Measurements from ENCODE around the gene KRT80.

The KRT80 gene

DNA sequence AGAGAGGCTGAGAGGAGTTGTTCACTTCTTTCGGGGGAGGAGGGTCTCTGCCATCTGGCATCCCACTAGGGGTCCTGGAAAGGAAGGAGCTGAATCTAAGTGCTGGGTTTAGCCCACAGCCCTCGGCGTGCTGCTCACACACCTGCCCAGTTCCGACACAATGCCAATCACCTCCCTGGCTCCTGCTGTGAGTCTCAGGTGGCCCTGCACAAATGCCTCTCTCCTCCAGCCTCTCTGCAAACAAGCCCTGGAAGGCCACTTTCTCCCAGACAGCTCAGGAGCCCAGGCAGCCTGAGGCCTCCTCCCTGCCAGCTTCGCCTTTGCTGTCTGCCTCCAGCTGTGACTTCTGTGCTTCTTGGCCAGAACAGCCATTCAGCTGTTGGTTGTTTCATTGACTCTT lies 61.1 kb downstream of the KRT80 start:
- DNase-seq (ENCODE audit: low read depth): no peak

DNA sequence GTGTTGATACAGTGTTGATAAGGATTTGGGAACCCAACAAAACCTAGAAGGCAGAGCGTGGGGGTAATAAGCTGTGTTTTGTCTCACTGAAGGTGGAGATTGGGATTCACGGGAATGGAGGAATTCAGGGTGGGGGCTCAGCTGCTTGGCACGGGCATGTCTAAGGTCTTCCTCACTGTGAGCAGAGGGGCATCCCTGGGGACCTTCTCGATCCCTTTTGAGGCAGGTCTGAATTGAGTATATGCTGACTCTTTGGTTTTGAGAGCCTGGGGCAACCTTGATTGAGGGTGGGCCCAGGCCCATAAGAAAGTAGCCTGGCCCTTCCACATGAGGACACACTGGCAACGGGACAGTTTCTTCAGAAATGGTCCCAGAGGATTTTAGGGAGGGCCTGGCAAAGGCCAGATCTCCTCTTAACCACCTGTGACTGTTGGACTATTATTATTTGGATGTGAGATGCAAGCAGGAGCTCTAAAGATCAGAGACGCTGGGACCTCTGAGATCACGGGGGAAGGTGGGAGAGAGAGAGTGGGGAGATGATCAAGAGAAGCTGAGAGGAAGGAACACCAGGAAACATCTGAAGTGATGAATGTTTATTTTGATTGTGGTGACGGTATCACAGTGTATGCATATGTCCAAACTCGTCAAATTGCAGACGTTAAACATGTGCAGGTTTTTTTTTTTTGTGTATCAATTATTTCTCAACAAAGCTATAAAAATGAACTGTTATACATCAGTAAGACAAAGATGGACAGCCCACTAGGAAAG lies 63.9 kb downstream of the KRT80 start:
- no peak for DNase-seq (ENCODE audit: low read depth)

DNA sequence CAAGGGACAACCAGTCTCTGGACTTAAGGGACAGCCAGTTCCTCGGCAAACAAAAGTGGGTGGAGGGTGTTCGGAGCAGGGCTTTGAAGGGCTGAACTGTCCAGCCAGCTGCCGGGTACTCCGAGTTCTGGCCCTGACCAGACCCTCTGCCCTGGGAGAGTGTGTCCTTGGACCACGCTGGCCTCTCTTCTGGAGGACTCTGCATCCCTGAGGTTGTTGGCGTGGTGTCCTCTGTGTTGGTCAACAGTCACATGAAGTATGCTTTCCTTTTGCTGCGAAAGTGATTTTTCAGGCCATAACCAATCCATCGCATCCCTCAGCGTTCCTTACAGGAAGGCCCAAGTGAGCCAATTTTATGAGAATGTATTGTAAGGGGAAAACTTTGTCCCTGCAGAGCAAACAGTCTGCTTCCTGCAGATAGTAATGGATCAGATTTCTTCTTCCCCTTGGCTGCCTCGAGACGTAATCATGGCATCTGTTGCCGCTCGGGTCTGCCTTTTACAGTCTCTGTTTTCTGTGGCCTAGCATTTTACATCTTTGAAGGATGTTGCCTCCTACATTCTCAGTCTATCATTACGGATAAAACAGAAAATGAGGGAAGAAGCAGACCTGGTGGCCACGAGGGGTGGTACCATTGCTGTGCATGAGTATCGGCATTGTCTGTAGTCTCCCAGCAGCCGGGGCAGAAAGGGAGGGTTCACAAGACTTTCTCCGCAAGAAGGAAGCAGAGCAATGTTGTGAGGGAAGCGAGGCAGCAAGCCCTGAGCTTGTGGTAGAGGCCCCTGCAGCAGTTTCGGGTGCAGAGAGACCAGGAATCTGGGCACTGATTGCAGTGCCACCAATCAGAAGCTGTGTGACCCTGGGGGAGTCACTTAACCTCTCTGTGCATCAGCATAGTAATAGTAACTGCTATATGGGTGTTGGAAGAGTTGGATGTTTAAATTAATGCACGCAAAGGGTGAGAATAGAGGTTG lies 64.9 kb downstream of the KRT80 start:
- no peak for DNase-seq (ENCODE audit: low read depth)

DNA sequence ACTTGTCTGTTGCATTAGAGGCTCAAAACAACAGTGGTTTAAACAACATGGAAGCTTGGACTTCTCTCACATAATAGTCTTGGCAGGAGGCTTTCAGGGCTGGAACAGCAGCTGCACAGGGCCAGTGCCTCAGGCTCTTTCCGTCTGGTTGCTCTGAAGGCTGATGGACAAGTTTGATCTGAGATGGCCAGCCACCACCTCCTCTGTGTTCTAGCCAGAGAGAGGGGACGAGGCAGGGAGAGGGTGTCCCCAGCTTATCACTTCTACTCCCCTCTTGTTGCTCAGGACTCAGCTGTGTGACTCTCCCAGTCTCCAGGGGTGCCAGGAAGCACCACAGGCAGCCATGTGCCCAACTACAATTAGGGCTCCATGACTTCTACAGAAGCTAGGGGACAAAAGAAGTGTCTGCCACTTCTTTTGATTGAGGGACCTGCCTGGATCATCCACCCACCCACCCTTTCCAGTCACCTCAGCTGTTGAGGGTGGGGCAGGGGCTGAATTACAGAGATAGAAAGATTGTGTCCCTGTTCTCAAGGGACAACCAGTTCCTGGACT lies 65.7 kb downstream of the KRT80 start:
- no peak for DNase-seq (ENCODE audit: low read depth)

DNA sequence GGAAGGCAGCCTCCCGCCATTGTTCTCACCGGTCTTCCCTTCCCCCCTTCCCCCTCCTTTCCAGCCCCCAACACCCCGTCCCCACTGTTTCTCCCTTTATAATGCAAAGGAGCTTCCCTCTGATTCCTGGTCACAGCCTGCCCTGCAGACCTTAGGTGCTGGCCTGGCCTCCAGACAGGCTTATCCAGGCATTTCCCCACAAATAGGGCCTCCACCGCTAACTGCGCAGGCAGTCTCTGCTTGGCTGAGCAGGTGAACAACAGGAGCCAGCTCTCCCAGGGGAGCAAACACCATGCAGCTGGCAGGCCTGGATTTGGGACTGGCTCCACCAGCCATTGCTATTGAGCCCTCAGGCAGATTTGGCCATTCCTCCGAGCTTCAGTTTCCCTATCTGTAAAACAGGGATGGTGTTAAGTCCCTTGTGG lies 66.3 kb downstream of the KRT80 start:
- DNase-seq (ENCODE audit: low read depth): no peak

DNA sequence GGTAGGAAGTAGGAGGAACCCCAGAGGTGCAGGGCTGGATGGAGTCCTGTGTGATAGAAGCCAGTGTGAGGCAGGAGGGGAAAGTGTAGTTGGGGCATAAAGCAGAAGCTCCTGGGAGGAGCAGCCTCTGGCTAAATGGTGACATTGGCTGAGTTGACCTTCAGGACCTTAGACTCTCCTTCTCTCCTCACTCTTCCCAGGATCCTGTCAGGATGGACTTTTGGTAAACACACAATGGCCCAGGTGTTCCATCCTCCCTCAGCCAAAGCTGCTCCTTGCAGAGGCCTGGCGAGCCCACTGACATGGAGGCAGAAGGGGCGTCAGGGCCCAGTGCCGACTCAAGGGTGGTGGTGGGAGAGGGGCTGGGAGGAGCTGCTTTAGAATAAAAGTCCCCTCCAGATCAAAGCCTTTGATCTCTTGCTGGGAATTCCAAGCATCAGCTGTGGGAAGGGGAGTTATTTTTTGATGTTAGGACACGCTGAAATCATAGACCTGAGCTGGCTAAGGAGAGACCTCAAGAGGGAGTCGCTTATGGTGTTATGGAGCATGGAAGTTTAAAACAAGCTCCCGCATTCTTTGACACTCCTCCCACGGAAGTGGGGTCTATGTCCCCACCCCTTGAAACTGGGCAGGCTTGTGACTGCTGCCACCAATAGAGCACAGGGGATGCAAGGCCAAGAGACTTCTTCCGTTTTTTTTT lies 68.2 kb downstream of the KRT80 start:
- DNase-seq (ENCODE audit: low read depth): no peak

- no peak for DNase-seq (ENCODE audit: low read depth)
Observed at GRCh38 chr12:52122904-52123303, 68.9 kb downstream of the KRT80 start.

DNA sequence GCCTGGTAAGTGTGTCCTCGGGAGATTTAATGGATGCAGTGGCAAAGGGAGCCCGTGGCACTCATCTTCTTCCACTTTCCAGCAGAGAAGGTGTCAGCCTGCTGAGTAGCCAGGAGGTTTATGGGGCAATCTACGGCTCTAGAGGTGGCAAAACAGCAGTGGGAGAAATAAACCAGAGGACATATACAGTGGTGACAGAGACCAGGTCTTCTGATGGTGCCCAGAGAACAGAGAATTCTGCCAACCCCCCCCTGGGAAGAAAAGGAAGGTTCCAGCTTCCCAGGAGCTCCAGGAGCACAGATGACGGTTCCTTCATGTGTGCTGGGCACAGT lies 69.3 kb downstream of the KRT80 start:
- DNase-seq (ENCODE audit: low read depth): no peak

GRCh38 chr12:52121824-52122539 lies 69.8 kb downstream of the KRT80 start:
- DNase-seq (ENCODE audit: low read depth): no peak

GRCh38 chr12:52120951-52121823 lies 70.6 kb downstream of the KRT80 start:
- DNase-seq (ENCODE audit: low read depth): no peak

DNA sequence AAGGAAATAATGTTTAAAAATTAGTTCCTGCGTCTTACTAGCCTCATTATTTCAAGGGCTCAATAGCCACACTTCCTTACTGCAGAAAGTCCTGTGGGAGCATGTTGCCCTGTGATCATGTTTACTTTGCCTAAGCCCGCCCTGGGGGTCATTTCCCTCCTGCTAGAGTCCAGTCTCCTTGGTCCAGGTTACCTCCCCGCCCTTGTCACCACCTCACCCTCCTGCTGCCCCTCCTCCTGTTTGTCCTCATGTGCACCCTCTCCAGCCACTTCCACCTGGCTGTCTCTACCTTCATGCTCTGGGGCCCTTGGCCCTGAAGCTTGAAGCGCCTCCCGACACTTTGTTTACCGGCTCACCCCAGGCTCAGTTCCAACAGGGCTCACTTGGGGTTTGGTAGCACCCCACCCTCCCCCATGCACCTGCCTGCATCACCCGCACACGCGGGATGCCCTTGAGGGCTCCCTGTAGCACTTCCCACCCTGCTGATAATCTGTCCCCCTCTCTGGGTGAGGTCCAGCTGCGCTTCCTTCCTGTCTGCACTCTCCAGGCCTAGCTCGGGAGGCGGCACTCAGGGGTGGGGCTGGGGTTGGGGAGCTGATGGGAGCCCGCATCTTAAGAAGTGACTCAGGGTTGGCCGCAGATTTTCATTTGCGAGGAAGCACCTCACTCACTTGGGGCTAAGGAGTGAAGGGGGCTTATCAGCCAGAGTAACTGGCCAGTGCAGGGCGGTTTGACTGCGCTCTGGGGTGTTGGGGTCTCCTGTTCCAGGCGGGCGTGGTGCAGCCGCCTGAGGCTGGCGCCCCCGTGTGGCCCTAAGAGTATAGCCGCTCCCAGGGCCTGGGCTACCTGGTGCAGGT lies 72.2 kb downstream of the KRT80 start:
- no peak for DNase-seq (ENCODE audit: low read depth)

All from stromal cell of bone marrow (primary cell).